Measurements from ENCODE around the gene DRC1.

Gene DRC1

GRCh38 chr2:26493566-26493965, 91.8 kb downstream of the DRC1 start:
- no peak for DNase-seq (ENCODE audit: low read depth)

- no peak for DNase-seq (ENCODE audit: low read depth)
Measured at GRCh38 chr2:26494199-26494598, 92.5 kb downstream of the DRC1 start.

DNA sequence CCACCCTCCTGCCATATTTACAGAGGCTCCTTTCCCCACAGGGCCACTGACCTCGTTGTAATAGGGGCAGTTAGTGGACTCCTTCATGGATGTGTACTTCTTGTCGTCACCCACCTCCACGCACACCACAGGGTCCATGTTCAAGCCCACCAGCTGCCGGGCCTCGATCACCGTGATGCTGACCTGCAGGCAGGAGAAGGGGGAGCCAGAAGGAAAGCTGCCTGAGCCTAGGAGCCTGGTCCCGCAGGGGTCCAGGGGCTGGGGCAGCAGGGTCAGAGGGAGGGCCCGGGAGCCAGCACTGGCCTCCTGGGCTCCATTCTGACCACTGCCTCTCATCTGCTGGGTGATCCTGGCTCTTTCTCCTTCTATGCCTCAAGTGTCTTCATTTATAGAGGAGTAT, 93.2 kb downstream of the DRC1 start:
- no peak for DNase-seq (ENCODE audit: low read depth)

DNA sequence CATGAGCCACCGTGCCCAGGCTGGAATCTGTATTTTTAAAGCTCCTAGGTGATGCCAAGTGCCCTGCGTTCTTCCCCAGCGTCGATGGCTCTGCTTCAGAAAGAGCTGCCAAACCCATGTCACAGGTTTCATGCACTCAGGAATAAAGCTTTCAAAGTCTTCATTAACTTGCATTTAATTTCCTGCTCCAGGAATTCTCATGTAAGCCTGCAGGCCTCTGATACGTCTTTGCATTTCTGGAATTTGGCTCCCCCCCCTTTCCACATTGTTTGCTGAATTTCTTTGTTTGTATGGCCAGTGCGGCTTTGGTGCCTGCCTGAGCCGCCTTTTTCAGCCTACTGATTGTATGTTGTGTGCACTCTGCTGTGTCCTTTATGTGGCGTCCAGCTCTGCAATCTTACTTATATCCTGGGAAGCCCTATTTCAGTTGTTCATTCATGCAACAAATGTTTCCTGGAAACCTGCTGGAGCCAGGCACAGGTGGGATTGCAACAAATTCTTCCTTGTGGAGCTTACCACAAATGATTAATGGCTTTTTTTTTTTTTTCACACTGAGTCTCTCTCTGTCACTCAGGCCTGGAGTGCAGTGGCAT, 94.1 kb downstream of the DRC1 start:
- DNase-seq (ENCODE audit: low read depth) = no peak

- DNase-seq (ENCODE audit: low read depth) = no peak
Measured at GRCh38 chr2:26500406-26500805, 98.7 kb downstream of the DRC1 start.

DNA sequence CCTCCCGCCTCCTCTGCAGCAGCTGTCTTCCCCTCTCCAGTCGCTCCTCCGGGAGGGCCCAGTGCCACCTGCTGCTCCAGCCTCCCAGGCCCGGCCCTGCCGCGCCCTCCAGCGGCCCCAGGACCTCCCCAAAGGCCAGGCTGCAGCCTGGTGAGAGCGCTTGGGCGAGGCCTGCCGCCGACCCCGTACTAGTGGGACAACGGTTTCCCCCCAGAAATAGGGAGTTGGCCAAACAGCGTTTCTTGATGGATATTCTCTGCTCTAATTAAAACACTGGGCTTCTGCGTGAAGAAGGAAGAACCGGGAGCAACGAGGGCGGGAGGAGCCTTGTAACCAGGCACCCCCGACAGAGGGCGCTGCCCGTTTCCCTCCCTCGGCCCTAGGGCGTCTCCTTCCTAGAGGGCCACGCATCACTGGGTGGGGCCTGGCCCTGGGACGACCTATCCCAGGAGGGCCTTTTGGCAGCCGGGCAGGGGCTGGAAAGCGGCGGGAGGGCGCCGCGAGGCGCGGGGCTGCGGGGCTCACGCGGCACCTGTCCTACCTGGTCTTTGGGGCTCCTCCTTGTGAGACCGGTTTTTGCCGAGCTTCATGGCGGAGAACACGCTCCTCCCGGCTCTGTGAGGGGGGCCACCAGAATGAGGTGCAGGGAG, 101.6 kb downstream of the DRC1 start:
- peak; percentile 58 for DNase-seq (ENCODE audit: low read depth)

GRCh38 chr2:26504002-26504401, 102.3 kb downstream of the DRC1 start:
- no peak for DNase-seq (ENCODE audit: low read depth)

DNA sequence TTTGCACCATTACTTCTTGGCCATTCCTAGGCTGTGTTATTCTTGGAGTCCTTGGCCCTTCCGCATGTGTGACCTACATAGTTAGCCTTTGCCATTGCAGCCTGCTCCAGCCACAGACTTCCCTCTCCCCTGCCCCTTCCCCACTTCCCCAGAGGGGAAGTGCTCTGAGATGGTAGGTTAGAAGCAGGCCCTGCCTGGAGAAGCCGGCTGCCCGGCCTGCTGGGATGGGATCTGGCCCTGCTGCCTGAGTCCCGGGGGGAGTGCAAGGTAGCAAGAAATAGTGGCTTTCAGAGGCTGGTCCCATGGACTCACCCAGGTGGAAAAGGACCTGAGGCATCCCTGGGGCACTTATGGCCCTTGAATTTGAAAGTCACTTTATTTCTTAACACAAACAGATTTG, 104.6 kb downstream of the DRC1 start:
- DNase-seq (ENCODE audit: low read depth) = no peak

Data from stimulated activated CD8-positive, alpha-beta memory T cell treated with anti-CD3 and anti-CD28 coated beads, Interleukin-12 subunit alpha, Interleukin-12 subunit beta, amount 100 ng/mL, for 4 hours (primary cell).